Skeletal muscle cell (primary cell): ENCODE results near the gene PIP4K2C.

ENCODE experiments used
- DNase-seq: peaks from one replicate; pipeline ENCODE4 v3.0.0-alpha.2; 2010; ENCODE audit warnings: low read depth
- H3K4me3 ChIP-seq: 2 replicates; pipeline ENCODE4 v1.5.1; 2011; ENCODE audit warnings: low read depth, mild to moderate bottlenecking, control low read depth, low read length, moderate library complexity

The PIP4K2C gene

DNA sequence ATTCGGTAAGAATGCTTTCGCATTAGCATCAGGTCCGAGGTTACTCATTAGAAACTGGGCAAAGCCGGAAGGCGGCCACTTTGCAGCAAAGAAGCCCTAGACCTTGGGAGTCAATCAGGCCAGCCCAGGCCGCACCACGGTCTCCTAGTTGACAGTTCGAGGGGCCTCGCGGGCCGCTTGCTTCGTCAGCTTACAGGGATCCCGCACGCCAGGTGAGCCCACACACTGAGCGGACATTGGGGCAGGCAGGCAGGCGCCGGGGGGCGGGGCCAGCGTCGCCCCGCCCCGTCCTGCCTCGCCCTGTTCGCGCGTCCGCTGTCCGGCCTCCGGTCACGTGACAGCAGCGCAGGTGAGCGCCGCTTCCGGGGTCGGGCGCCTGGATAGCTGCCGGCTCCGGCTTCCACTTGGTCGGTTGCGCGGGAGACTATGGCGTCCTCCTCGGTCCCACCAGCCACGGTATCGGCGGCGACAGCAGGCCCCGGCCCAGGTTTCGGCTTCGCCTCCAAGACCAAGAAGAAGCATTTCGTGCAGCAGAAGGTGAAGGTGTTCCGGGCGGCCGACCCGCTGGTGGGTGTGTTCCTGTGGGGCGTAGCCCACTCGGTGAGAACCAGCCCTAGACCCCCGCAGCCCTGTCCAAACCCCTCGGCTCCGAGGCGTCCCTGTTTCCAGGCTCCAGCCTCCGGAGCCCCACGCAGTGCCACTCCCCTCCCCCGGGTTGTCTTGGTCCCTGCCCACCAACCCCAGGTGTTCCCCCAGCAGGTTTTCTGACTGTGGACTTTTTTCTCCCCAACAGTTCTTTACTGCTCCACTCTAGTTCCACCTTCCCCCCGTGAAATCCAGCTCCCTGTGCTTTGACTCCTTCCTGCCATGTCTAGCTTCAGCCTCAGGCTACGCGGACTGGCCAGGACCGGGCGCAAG lies at the start of gene PIP4K2C:
TSS of gene PIP4K2C (plus strand) at position 329 of the 918 bp plus-strand sequence. CDS start at position 427, 98 bp downstream.
- peak within 1 kb of the TSS; percentile 61 for H3K4me3 ChIP-seq
- DNase-seq: no peak

DNA sequence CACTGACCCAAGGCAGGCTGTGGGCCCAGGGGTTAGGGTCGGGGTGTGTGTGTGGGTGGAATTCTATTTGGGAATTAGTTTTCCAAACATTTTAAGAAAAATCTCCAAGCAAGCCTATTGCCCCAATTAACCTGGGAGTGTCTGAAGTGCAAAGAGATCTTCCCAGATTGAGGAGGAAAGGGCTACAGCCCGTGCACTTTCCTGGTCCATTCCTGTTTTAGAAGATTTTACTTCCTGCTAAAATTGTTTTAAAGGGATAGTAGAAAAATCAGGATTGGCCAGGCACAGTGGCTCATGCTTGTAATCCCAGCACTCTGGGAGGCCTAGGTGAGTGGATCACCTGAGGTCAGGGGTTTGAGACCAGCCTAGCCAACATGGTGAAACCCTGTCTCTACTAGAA lies 49.3 kb upstream of the PIP4K2C start:
- DNase-seq: no peak
- no peak overlapping the region for H3K4me3 ChIP-seq

DNA sequence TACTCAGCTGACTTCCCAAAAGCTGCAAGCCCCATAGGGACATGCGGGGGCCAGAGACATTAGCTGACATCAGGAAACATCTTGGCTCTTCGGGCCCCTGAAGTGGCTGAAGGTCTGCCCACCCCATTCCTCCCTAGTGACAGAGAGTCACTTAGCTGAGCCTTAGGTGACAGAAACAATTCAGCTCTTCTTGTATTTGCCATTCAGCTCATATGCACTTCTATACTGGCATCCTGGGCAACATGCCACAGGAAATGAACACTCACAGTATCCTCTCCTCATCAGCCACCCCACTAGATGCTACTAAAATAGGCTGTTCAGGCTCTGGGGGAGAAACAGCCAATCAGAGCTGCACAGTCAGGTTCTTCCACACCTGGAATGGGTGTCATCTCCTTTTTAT lies 47.4 kb upstream of the PIP4K2C start:
- no peak overlapping the region for H3K4me3 ChIP-seq
- no peak for DNase-seq

DNA sequence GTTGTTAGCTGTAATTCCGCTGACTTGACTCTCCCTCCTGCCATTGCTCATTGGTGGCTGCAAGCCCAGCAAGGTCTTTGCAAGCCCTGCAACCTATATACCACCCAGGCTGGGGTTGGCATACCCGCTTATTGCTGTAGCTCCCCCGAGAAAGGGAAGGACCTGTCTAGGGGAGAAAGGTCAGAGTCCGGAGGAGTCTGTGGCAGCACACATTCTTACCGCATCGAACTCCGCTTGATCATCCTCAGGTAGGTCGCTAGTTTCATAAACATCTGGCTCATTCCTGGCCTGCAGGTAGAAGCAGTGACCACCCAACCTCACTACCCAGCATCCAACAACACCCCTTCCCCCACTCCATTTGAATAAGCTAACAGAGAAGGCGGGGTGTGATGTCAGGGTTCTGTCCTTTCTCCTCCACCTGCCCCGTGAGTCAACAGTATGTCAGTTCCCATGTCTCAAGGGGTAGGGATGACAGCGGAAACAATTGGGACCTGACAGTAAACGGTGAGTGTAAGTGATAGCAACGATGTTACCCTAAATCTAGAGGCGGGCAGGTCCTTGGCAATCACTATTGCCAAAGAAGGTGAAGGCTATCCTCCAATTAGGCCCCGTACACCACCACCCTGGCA lies 45.1 kb upstream of the PIP4K2C start:
- H3K4me3 ChIP-seq: peak overlapping the region; percentile 93

DNA sequence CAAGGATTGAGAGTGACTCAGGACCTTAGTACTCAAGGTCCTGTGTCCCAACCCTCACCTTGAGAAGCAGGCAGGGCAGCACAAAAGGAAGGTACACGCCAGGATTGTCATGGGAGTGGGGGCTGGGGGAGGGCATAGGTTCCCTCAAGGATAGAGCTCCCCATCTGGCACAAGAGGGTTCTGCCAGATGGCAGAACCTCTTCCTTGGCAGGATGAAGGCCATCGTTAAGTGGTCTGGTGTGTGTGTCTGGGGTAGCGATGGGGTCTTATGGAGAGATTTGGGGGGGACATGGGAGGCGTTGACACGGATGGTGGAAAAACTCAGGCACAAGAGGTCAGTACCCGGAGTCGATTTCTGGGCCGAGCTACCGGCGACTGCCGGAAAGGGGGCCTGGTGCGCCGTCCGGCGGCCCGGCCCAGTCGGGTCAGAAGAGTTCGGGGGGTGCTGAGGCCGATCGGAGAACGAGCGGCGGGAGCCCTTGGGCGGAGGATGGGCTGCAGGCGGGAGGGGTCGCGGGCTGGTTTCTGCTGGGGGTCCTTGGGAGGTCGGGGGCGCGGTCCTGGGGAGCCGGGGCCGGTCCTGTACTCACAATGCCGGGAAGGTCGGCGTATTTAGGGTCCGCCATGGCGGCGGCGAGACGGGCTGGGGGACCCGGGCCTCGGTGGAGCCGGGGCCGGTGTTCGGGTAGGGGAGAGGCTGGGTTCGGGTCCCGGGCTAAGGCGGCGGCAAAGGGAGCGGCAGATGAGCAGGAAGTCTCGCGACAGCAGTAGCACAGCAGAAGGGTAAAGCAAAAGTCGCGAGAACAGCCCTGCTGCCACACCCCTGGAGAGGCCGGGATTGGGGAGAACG lies 44.3 kb upstream of the PIP4K2C start, which contains the start of gene DCTN2:
TSS of gene DCTN2 (minus strand) at position 755 of the 850 bp plus-strand sequence. CDS start at position 626, 129 bp downstream.
- DNase-seq: peak; percentile 89
- peak within 1 kb of the TSS; percentile 93 for H3K4me3 ChIP-seq

More for the DNA sequence above, 45.1 kb upstream of the PIP4K2C start:
- DNase-seq: no peak

DNA sequence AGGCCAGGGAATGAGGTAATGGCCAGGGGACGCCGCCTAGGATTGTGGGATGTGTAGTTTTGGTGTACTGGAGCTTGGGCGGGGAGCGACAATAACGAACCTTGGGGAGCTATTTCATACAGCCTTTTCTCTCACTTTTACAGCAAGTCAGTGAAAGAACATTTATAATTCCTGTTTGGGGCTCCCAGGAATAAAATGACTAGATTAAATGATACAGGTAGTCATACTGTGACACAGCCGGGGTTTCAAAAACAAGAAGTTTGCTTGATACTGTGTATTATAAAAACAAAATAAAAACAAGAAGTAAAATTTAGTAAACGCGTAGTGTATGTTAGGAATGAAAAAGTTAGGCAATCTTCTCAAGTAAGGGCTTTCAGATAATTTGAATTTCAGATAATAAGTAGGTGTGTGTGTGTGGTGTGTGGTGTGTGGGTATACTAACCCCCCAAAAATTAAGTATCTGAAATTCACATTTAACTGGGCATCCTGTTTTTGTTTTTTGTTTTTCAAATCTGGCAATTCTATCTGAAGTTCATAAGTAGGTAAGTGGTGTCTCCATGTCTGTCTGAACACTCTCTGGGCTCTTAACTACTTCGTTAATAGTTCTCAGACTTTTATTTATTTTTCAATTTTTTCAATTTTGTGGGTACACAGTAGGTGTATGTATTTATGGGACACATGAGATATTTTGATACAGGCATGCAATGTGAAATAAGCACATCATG lies 43.5 kb upstream of the PIP4K2C start:
- DNase-seq: no peak
- H3K4me3 ChIP-seq: peak overlapping the region; percentile 93

DNA sequence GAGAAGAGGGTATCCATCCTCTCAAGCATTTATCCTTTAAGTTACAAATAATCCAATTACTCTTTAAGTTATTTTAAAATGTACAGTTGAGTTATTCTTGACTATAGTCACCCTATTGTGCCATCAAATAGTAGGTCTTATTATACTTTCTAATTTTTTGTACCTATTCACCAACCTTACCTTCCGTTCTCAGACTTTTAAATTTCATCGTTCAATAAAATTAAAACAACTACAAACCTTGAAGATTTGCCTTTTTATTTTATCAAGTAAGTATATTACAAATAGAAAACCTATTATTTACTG lies 43.0 kb upstream of the PIP4K2C start:
- no peak overlapping the region for H3K4me3 ChIP-seq

DNA sequence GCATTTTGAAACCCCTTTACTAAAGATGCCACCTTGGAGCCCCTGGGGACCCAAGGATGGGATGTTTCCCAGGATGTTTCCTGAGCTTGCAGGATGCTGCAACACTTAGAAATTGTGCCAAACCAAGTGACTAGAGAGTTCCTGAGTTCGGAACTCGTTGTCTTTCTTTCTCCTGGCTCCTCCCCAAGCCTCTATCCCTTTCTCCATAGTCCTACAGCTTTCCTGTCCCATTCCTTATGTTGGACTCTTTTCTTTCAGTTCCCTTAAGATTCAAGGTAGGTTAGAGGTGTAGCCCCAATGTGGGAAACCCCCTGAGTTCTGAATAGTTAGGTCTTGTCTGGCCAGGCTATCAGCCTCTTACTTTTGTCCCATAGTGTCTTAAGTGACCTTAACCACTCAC lies 42.5 kb upstream of the PIP4K2C start:
- no peak for DNase-seq
- no peak overlapping the region for H3K4me3 ChIP-seq

More for the DNA sequence above, 43.0 kb upstream of the PIP4K2C start:
- no peak for DNase-seq

DNA sequence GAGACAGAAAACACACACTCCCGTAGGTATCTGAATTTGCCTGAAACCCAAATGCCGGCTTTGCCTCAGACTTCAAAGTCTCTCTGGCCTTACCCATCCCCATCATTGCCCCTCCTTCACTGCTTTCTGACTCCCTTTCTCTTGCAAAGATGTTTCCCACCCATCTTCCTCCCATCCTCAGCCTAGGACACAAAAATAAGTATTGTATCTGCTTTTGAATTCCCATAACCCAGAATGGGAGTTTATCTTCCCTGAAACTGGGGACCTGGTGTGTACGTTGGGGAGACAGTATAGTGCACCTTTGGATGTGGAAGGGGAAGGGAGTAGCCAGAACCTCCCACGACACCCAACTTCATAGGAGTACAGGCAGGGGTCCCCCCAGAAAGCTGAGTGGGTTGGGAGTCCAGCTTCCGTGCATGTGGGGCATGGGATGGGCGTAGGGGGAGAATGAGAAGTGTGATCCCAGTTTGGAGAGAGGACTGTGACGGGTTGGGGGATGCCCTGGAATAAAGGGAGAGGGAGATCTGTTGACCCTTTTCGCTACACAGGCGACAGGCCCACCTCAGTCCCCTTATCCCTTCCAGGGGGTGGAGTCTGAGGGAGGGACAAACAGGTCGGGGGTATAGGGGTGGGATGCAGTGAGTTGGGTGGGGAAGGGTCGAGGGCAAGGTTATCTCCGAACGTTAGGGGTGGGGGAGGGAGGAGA lies 41.6 kb upstream of the PIP4K2C start:
- H3K4me3 ChIP-seq: peak overlapping the region; percentile 27
- DNase-seq: no peak

DNA sequence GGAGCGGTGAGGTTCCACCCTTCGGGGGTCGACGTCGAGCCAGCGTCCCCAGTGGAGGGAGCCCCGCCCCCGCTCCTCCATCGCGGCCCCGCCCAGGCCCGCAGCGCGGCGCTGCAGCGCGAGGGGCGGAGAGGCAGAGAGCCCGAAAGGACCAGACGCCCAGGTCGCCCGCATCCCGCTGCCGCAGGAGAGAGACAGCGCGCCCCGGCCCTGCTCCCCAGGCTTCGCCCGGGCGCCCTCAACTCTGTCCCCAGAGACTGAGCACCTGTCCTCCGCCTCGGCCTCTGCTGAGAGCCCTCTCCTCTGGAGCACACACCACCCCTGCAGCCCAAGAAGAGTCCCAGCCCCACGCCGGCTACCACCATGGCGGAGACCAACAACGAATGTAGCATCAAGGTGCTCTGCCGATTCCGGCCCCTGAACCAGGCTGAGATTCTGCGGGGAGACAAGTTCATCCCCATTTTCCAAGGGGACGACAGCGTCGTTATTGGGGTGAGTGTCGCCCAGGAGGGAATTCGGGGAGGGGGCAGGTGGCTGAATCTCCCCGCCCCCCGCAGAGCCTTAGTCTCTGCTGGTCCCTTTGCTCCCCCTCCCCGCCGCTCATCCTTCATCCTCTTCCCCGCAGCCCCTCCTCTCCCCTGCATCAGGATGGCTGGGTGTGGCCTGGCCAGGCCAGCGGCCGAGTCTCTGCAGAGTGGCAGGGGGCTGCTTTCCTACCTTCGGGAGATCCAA lies 40.9 kb upstream of the PIP4K2C start, which contains the start of gene KIF5A:
TSS of gene KIF5A (plus strand) at position 136 of the 732 bp plus-strand sequence. CDS start at position 364, 228 bp downstream.
- DNase-seq: no peak
- H3K4me3 ChIP-seq: peak within 1 kb of the TSS; percentile 27

DNA sequence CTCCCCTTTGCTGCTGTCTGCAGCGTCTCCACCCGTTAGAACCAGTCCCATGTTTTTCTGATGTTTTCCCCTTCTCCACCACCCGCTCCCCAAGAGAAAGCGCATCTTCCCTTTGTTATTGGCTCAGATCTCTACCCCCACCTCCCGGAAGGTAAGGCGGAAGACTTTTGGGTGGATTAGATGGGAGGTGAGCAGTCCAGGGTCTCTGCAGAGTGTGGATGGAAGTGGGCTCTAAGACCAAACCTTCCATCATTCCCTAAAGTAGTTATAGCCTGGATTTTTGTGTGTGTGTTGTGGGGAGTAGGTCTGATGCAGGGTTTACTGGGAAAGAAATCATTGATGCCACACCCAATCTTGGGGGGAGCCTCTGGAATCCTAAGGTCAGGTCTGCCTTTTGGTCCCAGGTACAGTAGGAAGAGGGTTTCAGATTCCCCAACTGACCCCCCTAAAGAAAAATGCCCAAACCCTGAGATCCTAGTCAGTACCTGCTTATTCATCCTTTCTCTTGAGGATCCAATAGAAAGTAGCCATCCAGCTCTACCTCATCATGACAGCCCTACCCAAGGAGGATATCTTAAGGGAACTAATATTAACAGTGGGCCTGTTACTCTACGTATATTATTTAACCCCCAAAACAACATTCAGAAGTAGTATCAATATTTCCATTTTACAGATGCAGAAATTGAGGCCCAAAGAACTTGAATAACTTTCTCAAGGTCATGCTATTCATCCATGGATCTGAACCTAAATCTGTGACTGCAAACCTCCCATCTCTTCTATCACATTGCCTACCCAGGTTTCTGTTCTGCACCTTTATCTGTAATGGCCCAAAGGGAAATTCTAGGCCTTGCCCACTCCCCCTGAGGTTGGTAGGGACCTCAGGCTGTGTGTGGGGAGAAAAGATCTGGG lies 40.1 kb upstream of the PIP4K2C start:
- no peak overlapping the region for H3K4me3 ChIP-seq
- DNase-seq: no peak

DNA sequence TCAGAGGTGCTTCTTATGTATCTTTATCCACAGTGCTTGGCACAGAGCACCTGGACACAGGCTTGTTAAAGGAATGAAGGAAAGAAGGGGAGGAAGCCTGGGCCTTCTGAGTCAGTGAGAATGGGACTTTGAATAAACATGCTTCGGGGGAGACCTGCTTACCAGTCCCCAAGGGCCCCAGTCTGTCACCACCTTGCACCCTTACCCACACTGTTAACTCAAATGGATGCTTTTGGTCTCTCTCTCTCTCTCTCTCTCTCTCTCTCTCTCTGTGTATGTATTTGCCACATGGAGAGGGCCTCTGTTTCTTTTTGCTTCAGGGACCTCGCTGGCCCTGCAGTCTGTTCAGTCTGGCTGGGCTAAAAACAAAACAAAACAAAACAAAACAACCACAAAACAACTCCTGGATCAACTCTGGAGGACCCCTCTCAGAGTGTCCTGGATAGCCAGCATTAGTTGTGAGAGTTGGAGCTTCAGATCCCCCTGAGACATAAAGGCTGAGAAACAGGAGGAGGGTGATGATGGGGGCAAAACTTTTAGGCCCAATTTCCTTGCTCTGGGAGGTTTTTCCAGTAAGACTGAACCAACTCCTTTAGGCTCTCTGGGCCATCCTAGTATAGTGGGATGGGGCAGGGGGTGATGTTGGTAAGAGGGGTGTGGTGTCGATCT lies 39.2 kb upstream of the PIP4K2C start:
- no peak overlapping the region for H3K4me3 ChIP-seq
- DNase-seq: no peak

DNA sequence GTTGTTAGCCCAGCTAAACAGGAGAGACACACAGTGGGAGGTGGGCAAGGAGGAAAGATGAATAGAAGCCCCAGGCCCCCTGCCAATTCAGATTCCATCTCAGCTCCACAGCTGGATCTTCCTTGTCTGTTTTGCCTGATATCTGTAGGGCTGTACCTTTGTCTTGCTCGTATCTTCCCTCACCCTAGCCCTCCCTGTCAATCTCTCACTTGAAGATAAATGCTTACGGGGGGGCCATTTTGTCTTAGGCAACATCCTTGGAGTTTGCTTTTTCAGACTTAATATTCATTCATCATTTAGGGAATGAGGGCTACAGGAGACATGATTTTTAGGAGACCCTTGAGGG lies 38.7 kb upstream of the PIP4K2C start:
- no peak for DNase-seq
- no peak overlapping the region for H3K4me3 ChIP-seq

DNA sequence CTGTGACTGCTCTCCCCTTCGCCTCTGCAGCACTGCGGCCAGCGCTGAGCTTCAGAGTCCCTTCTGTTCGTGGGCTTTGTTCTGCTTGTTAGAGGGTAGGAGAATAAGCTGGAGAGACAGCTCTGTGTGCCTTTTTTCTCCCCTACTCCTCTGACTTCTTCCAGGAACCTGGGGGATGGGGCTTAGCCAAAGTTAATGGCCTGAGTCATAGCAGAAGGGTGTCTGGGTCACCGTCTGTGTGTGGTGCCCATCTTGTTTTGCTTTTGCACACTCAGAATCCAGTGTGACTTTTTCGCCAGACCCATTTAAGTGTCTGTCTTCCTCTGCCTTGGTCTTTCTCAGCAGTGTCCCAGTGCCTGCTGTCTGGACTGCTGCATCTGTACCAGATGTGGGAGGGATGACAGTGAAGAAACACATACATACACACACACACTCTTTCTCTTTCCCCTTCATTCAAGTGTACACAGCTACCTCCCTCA lies 38.1 kb upstream of the PIP4K2C start:
- H3K4me3 ChIP-seq: no peak overlapping the region
- no peak for DNase-seq

DNA sequence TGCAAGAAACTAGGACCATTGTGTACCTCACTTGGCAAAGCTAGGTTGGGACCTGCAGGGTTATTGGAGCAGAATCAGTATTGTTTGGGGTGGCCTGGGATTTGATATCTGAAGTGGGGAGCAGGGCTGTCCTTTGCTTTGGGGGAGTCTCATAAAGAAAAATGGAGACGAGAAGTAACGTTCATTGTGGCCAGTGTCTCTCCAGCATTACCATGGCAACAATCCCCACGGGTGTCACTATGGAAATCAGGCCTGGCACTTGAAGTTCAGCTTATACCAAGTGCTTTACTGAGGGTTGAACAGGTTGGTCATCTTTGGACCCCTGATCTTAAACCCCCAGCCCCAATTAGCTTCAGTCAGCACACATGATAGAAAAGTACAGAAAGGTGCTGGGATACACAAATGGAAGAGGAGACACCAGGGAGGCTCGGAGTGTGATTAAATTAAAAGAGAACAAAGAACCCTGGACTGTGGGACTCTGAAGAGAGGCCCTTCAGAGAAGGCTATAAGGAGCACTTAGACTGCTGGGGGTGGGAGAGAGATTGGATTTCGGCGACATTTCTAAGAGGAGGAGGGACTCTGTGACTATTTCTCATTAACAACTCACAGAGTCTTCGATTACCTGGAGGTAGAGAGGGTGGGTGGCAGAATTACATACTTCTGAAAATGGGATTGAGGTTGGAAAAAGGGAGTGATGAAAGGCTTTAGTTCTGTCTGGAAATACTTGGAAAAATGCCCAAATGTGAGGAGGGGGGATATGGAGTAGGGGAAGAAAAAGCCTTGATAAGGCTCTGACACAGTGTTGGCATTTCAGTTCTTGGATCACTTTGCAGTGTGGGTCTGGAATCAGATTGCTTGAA lies 37.4 kb upstream of the PIP4K2C start:
- no peak overlapping the region for H3K4me3 ChIP-seq
- DNase-seq: no peak

DNA sequence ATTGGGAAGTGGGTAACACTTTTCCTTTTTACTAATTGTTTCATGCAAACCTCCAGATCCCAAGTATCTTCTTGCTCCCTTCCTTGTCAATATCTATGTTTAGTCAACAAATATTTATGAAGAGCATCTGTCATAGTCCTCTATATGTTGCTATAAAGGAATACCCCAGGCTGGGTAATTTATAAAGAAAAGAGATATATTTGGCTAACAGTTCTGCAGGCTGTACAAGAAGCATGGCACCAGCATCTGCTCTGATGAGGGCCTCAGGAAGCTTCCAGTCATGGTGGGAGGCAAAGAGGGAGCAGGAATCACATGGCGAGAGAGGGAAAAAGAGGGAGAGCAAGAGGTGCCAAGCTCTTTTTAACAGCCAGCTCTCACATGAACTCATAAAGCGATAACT lies 36.5 kb upstream of the PIP4K2C start:
- DNase-seq: no peak
- no peak overlapping the region for H3K4me3 ChIP-seq
